CD14-positive monocyte (primary cell): ENCODE results near the gene HCCS. TPM values are rescaled to one million over a fixed set of nuclear protein-coding genes. Genes with fewer than 3 reads are reported as not detected.

Experiments used
- DNase-seq, 3 donors: peaks; one replicate each; pipeline ENCODE4 v3.0.0-alpha.2; 2011 to 2022
- H2AFZ ChIP-seq: 2 replicates; pipeline ENCODE4 v1.6.0; 2012; ENCODE audit warnings: mild to moderate bottlenecking, low read depth, low read length, inconsistent platforms; ENCODE audit not compliant: insufficient read depth, poor library complexity, severe bottlenecking
- H3K27ac ChIP-seq, 2 donors: 1 replicate in 1 of 2; 2 replicates in 1 of 2; pipeline ENCODE4 v1.5.1; 2012 to 2013; ENCODE audit warnings: low read length in 2 of 2, control low read depth in 1 of 2, inconsistent platforms in 1 of 2, low read depth in 1 of 2, mild to moderate bottlenecking in 1 of 2
- H3K27me3 ChIP-seq, 2 donors: one replicate each; pipeline versions ENCODE4 v1.6.0 to v1.6.1; 2011 to 2013; ENCODE audit warnings: low read length in 2 of 2; ENCODE audit not compliant: control insufficient read depth in 2 of 2, insufficient read depth in 2 of 2
- H3K36me3 ChIP-seq, 2 donors: replicated peaks in 1 of 2; 1 replicate in 1 of 2; 2 replicates in 1 of 2; pipeline versions ENCODE4 v1.5.1 to v1.6.1; 2012 to 2013; ENCODE audit warnings: low read length in 2 of 2, control low read depth in 1 of 2, inconsistent platforms in 1 of 2, mild to moderate bottlenecking in 1 of 2; ENCODE audit not compliant: insufficient read depth in 2 of 2, control insufficient read depth in 1 of 2
- H3K4me1 ChIP-seq, 2 donors: 1 replicate in 1 of 2; 2 replicates in 1 of 2; pipeline versions ENCODE4 v1.5.1 to v1.6.1; 2012 to 2013; ENCODE audit warnings: low read length in 2 of 2, control low read depth in 1 of 2, inconsistent platforms in 1 of 2, mild to moderate bottlenecking in 1 of 2, moderate library complexity in 1 of 2; ENCODE audit not compliant: insufficient read depth in 2 of 2, control insufficient read depth in 1 of 2
- H3K4me2 ChIP-seq: replicated peaks from 2 replicates; pipeline ENCODE3; 2012; ENCODE audit warnings: low read length, moderate library complexity, mild to moderate bottlenecking; ENCODE audit not compliant: poor library complexity, severe bottlenecking; ENCODE audit errors: extremely low read depth
- H3K4me3 ChIP-seq, 3 experiments: fragments of 200-600 bp in 1 of 3; sonication (generic) in 1 of 3; replicated peaks in 1 of 3; 1 replicate in 2 of 3; 2 replicates in 1 of 3; pipeline ENCODE4 v1.5.1; 2011 to 2013; ENCODE audit warnings: low read length in 3 of 3, mild to moderate bottlenecking in 3 of 3, control low read depth in 2 of 3, low read depth in 2 of 3, inconsistent platforms in 1 of 3, moderate library complexity in 1 of 3
- H3K79me2 ChIP-seq: 2 replicates; pipeline ENCODE4 v1.6.0; 2012; ENCODE audit warnings: mild to moderate bottlenecking, control low read depth, inconsistent platforms, low read length, moderate library complexity; ENCODE audit not compliant: insufficient read depth
- H3K9ac ChIP-seq: 2 replicates; pipeline ENCODE4 v1.6.0; 2017; ENCODE audit warnings: low read length, mild to moderate bottlenecking; ENCODE audit not compliant: insufficient read depth, poor library complexity, severe bottlenecking
- H3K9me3 ChIP-seq, 2 donors: replicated peaks in 1 of 2; 1 replicate in 1 of 2; 2 replicates in 1 of 2; pipeline versions ENCODE4 v1.5.1 to v1.6.1; 2012 to 2013; ENCODE audit warnings: low read length in 2 of 2, control low read depth in 1 of 2; ENCODE audit not compliant: control insufficient read depth in 1 of 2, insufficient read depth in 1 of 2
- H4K20me1 ChIP-seq: 2 replicates; pipeline ENCODE4 v1.6.0; 2012; ENCODE audit warnings: mild to moderate bottlenecking, low read length, control low read depth, moderate library complexity; ENCODE audit not compliant: insufficient read depth
- H3K27ac Mint-ChIP-seq, 7 donors: one replicate each; pipeline ENCODE4 v1.8.0; 2020; ENCODE audit warnings: mild to moderate bottlenecking in 7 of 7, mixed read lengths in 7 of 7, moderate library complexity in 6 of 7, inconsistent platforms in 2 of 7
- H3K27me3 Mint-ChIP-seq, 3 donors: one replicate each; pipeline ENCODE4 v1.8.0; 2021 to 2022; ENCODE audit warnings: low read depth in 3 of 3, mild to moderate bottlenecking in 3 of 3, mixed read lengths in 3 of 3, moderate library complexity in 3 of 3, inconsistent platforms in 1 of 3
- H3K36me3 Mint-ChIP-seq, 2 donors: one replicate each; pipeline ENCODE4 v1.8.0; 2020; ENCODE audit warnings: mixed read lengths in 2 of 2, inconsistent platforms in 1 of 2, mild to moderate bottlenecking in 1 of 2
- H3K4me1 Mint-ChIP-seq: one replicate; pipeline ENCODE4 v1.8.0; 2020; ENCODE audit warnings: mild to moderate bottlenecking, mixed read lengths
- H3K4me3 Mint-ChIP-seq, 2 donors: one replicate each; pipeline ENCODE4 v1.8.0; 2020; ENCODE audit warnings: mild to moderate bottlenecking in 2 of 2, mixed read lengths in 2 of 2, moderate library complexity in 1 of 2
- H3K9me3 Mint-ChIP-seq, 7 donors: one replicate each; pipeline ENCODE4 v1.8.0; 2020 to 2022; ENCODE audit warnings: mixed read lengths in 7 of 7, mild to moderate bottlenecking in 6 of 7, moderate library complexity in 6 of 7, inconsistent platforms in 2 of 7
- WGBS: methylation state at CpG from one replicate; pipeline ENCODE4 v1.1.5; 2013; ENCODE audit warnings: missing lambda C conversion rate; ENCODE audit not compliant: insufficient coverage; 5-methylcytosine and 5-hydroxymethylcytosine counted together
- intact Hi-C, 2 donors: fragments of 100-400 bp; cut with micrococcal nuclease; formaldehyde crosslinking; loops; one replicate each; pipeline versions ENCODE4 v1.15.0 to v1.15.1; 2023
- polyA plus RNA-seq, 3 donors: library from polyadenylated mRNA; depleted of rRNA in 1 of 3; unstranded in 2 of 3; stranded (reverse) in 1 of 3; fragments of 300-500 nt in 2 of 3; fragments of >200 nt in 1 of 3; fragmentation: Illumina TruSeq in 2 of 3; gene quantifications; 1 replicate in 2 of 3; 2 replicates in 1 of 3; pipeline ENCODE4 v1.2.3, GENCODE V29; 2012 to 2021
- TF ChIP-seq, protein P1 (sequence below): fragments of 200-600 bp; IDR thresholded peaks from one replicate; pipeline ENCODE4 v1.8.0; 2022; ENCODE audit warnings: antibody characterized with exemption, mild to moderate bottlenecking

Gene HCCS
- polyA plus RNA-seq, 3 donors, result 15.2 to 52.2 (median 38.9) TPM

DNA sequence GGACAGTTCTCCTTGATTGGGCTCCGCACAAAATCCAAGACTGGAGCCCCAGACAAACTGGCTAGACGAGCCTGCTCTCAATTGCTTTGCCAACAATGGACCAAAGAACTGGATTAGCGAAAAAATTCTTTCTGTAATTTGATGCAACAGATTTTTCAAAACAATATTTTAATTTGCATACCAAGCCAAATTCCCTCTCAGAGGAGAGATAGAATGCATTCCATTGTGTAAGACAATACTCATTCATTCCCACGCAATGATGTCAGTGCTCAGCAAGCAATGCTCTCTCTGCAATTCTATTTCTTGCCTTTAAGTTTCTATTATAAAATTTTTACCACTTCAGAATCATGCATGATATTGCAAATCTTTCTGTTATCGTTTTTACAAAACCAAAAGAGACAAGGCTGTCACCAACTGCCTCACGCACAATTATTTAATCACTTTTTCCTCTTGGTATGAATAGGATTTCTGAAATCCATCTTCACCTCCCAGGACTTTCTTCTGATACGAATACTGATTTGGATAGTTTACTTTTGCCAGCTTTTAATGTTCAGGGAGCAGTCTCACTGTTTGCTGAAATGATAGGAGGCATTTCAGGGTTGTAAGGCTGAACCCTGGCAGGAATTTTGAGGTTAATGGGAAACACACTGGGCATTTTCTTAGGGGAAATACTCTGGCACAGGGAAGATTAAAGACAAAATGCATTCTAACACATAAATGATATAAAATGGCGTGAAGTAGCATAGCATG is 46.1 kb upstream of the HCCS start:
- Histone ChIP-seq H3K36me3 (no peaks in the 10 kb centered on the region), H3K4me2 (no peak overlapping the region), H3K4me3 (no peak overlapping the region), H3K4me1 (no peaks in the 10 kb centered on the region), H3K9me3 (no peaks in the 10 kb centered on the region), H3K27ac (no peak overlapping the region), H3K27me3 (no peaks in the 10 kb centered on the region), H4K20me1 (no peaks in the 10 kb centered on the region), H3K9ac (no peak overlapping the region), H3K79me2 (no peaks in the 10 kb centered on the region), H2AFZ (no peak overlapping the region)
- Mint-ChIP-seq H3K27me3 (peaks cover 0 to 2% (median 0%) of the 10 kb centered on the region in 3 donors), H3K27ac (no peak overlapping the region), H3K36me3 (no peaks in the 10 kb centered on the region), H3K9me3 (peaks cover 0 to 5% (median 0%) of the 10 kb centered on the region in 7 donors), H3K4me3 (no peak overlapping the region), H3K4me1 (no peaks in the 10 kb centered on the region)
- no peak for DNase-seq
- no CpG with 5 or more reads among the region's 8 CpGs for WGBS
- intact Hi-C loops, result no loop called here
- TF ChIP-seq, protein P1, sequence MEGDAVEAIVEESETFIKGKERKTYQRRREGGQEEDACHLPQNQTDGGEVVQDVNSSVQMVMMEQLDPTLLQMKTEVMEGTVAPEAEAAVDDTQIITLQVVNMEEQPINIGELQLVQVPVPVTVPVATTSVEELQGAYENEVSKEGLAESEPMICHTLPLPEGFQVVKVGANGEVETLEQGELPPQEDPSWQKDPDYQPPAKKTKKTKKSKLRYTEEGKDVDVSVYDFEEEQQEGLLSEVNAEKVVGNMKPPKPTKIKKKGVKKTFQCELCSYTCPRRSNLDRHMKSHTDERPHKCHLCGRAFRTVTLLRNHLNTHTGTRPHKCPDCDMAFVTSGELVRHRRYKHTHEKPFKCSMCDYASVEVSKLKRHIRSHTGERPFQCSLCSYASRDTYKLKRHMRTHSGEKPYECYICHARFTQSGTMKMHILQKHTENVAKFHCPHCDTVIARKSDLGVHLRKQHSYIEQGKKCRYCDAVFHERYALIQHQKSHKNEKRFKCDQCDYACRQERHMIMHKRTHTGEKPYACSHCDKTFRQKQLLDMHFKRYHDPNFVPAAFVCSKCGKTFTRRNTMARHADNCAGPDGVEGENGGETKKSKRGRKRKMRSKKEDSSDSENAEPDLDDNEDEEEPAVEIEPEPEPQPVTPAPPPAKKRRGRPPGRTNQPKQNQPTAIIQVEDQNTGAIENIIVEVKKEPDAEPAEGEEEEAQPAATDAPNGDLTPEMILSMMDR, result no peak

DNA sequence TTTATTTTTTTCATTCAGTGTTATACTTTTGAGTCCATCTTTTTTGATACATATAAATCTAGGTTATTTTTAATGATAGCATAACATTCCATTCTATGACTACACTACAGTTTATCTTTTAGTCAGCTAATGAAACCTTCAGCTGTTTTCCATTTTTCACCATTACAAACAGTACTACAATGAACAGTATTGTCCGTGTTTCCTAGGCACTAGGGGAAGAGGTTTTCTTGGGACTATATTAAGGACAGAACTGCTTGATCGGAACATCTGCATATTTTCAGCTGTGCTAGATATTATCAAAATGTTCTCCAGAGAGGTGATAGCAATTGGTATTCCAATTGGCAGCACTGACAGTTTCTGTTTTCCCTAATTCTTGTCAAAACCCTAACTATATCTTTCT is 44.3 kb upstream of the HCCS start:
- intact Hi-C loops, result no loop called here
- Histone ChIP-seq H3K36me3 (no peaks in the 10 kb centered on the region), H3K4me2 (no peak overlapping the region), H3K4me1 (no peaks in the 10 kb centered on the region), H3K9me3 (no peaks in the 10 kb centered on the region), H3K27ac (no peak overlapping the region), H3K9ac (no peak overlapping the region), H2AFZ (no peak overlapping the region), H3K79me2 (no peaks in the 10 kb centered on the region), H3K27me3 (no peaks in the 10 kb centered on the region), H3K4me3 (no peak overlapping the region), H4K20me1 (no peaks in the 10 kb centered on the region)
- WGBS, result no CpG with 5 or more reads among the region's 2 CpGs
- H3K27me3 Mint-ChIP-seq, result no peaks in the 10 kb centered on the region
- TF ChIP-seq, protein P1, result no peak
- no peaks in the 10 kb centered on the region for H3K4me1 Mint-ChIP-seq
- no peak for DNase-seq
- no peak overlapping the region for H3K4me3 Mint-ChIP-seq
- no peak overlapping the region for H3K27ac Mint-ChIP-seq
- H3K9me3 Mint-ChIP-seq, result peaks cover 0 to 5% (median 0%) of the 10 kb centered on the region in 7 donors
- no peaks in the 10 kb centered on the region for H3K36me3 Mint-ChIP-seq
